OCI-LY1 (cell line): ENCODE measurements around the gene ICAM4.

ENCODE experiments used
- H2AFZ ChIP-seq: fragments of 200-600 bp; sonication (generic), shearing (Covaris generic); 2 replicates; pipeline ENCODE4 v1.6.0; 2014; ENCODE audit warnings: antibody characterized with exemption, mild to moderate bottlenecking, low read length
- H3F3A ChIP-seq: fragments of 200-600 bp; sonication (generic), shearing (Covaris generic); 2 replicates; pipeline ENCODE4 v1.6.0; 2014; ENCODE audit warnings: mild to moderate bottlenecking, antibody characterized with exemption, low read length, moderate library complexity; ENCODE audit not compliant: insufficient read depth
- H3K27ac ChIP-seq: fragments of 200-600 bp; sonication (generic); 2 replicates; pipeline ENCODE4 v1.5.1; 2014; ENCODE audit warnings: low read length, mixed run types, mild to moderate bottlenecking, low read depth; ENCODE audit not compliant: poor library complexity, severe bottlenecking
- H3K27me3 ChIP-seq: fragments of 200-600 bp; sonication (generic); 2 replicates; pipeline ENCODE4 v1.6.0; 2014; ENCODE audit warnings: antibody characterized with exemption, mild to moderate bottlenecking, low read length, moderate library complexity; ENCODE audit not compliant: insufficient read depth
- H3K36me3 ChIP-seq: fragments of 200-600 bp; sonication (generic); 2 replicates; pipeline ENCODE4 v1.6.1; 2014; ENCODE audit warnings: mild to moderate bottlenecking, antibody characterized with exemption, low read length, moderate library complexity, mixed read lengths; ENCODE audit not compliant: insufficient read depth
- H3K4me1 ChIP-seq: fragments of 200-600 bp; sonication (generic); 2 replicates; pipeline ENCODE4 v1.5.1; 2014; ENCODE audit warnings: mild to moderate bottlenecking, low read length, moderate library complexity; ENCODE audit not compliant: insufficient read depth, severe bottlenecking
- H3K4me2 ChIP-seq: fragments of 200-600 bp; sonication (generic), shearing (Covaris generic); 2 replicates; pipeline ENCODE4 v1.6.1; 2014; ENCODE audit warnings: low read length
- H3K4me3 ChIP-seq: fragments of 200-600 bp; sonication (generic); 2 replicates; pipeline ENCODE4 v1.5.1; 2014; ENCODE audit warnings: low read length, low read depth, mild to moderate bottlenecking, mixed read lengths; ENCODE audit not compliant: poor library complexity, severe bottlenecking
- H3K79me2 ChIP-seq: fragments of 200-600 bp; shearing (Covaris generic); 2 replicates; pipeline ENCODE4 v1.6.1; 2016; ENCODE audit warnings: mixed run types, low read length, mixed read lengths; ENCODE audit not compliant: insufficient read depth
- H3K9ac ChIP-seq: fragments of 200-600 bp; sonication (generic), shearing (Covaris generic); 2 replicates; pipeline ENCODE4 v1.6.1; 2014; ENCODE audit warnings: mild to moderate bottlenecking, low read length, mixed read lengths
- H3K9me2 ChIP-seq: fragments of 200-600 bp; sonication (generic), shearing (Covaris generic); 2 replicates; pipeline ENCODE4 v1.6.1; 2014; ENCODE audit warnings: low read depth, mild to moderate bottlenecking, low read length, mixed read lengths
- H3K9me3 ChIP-seq: fragments of 200-600 bp; shearing (Covaris generic); 2 replicates; pipeline ENCODE4 v1.6.1; 2014; ENCODE audit warnings: low read length, mixed read lengths
- H4K20me1 ChIP-seq: fragments of 200-600 bp; sonication (generic), shearing (Covaris generic); 2 replicates; pipeline ENCODE4 v1.6.0; 2016; ENCODE audit warnings: mild to moderate bottlenecking, low read length; ENCODE audit not compliant: insufficient read depth
- EZH2 ChIP-seq: fragments of 200-600 bp; sonication (generic), shearing (Covaris generic); IDR thresholded peaks from 2 replicates; pipeline ENCODE4 v1.8.0; 2017; ENCODE audit warnings: borderline replicate concordance, mixed run types, mild to moderate bottlenecking, antibody characterized with exemption, low read length, moderate library complexity, mixed read lengths
- TF ChIP-seq, protein P1 (sequence below): fragments of 200-600 bp; sonication (generic), shearing (Covaris generic); IDR thresholded peaks from 2 replicates; pipeline ENCODE4 v1.5.1; 2017; ENCODE audit warnings: mild to moderate bottlenecking, antibody characterized with exemption, low read length, moderate library complexity, mixed read lengths

The ICAM4 gene

DNA sequence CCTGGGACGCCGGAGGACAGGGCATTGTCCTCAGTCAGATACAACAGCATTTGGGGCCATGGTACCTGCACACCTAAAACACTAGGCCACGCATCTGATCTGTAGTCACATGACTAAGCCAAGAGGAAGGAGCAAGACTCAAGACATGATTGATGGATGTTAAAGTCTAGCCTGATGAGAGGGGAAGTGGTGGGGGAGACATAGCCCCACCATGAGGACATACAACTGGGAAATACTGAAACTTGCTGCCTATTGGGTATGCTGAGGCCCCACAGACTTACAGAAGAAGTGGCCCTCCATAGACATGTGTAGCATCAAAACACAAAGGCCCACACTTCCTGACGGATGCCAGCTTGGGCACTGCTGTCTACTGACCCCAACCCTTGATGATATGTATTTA lies 1.4 kb upstream of the ICAM4 start:
- TF ChIP-seq, protein P1, sequence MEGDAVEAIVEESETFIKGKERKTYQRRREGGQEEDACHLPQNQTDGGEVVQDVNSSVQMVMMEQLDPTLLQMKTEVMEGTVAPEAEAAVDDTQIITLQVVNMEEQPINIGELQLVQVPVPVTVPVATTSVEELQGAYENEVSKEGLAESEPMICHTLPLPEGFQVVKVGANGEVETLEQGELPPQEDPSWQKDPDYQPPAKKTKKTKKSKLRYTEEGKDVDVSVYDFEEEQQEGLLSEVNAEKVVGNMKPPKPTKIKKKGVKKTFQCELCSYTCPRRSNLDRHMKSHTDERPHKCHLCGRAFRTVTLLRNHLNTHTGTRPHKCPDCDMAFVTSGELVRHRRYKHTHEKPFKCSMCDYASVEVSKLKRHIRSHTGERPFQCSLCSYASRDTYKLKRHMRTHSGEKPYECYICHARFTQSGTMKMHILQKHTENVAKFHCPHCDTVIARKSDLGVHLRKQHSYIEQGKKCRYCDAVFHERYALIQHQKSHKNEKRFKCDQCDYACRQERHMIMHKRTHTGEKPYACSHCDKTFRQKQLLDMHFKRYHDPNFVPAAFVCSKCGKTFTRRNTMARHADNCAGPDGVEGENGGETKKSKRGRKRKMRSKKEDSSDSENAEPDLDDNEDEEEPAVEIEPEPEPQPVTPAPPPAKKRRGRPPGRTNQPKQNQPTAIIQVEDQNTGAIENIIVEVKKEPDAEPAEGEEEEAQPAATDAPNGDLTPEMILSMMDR: no peak
- TF ChIP-seq EZH2: no peak
- Histone ChIP-seq H3K4me2 (no peak overlapping the region), H3K9ac (no peak overlapping the region), H3K27me3 (no peaks in the 10 kb centered on the region), H3K4me3 (no peak overlapping the region), H3K36me3 (peaks cover 11% of the 10 kb centered on the region), H2AFZ (no peak overlapping the region), H3F3A (no peaks in the 10 kb centered on the region), H3K79me2 (no peaks in the 10 kb centered on the region), H3K27ac (no peak overlapping the region), H3K9me3 (no peaks in the 10 kb centered on the region), H4K20me1 (no peaks in the 10 kb centered on the region), H3K9me2 (no peaks in the 10 kb centered on the region), H3K4me1 (peaks cover 30% of the 10 kb centered on the region)

DNA sequence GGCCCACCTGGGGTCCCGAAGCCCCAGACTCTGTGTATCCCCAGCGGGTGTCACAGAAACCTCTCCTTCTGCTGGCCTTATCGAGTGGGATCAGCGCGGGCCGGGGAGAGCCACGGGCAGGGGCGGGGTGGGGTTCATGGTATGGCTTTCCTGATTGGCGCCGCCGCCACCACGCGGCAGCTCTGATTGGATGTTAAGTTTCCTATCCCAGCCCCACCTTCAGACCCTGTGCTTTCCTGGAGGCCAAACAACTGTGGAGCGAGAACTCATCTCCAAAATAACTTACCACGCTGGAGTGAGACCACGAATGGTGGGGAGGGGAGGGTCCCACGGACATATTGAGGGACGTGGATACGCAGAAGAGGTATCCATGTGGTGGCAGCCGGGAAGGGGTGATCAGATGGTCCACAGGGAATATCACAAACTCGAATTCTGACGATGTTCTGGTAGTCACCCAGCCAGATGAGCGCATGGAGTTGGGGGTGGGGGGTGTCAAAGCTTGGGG lies 2.0 kb downstream of the ICAM4 start:
- Histone ChIP-seq H3K9ac (peak overlapping the region; percentile 60; the same call in 1 of the 2 replicates), H3K9me3 (no peaks in the 10 kb centered on the region), H3K4me2 (peak overlapping the region; percentile 93), H3K27ac (no peak overlapping the region), H3K27me3 (no peaks in the 10 kb centered on the region), H2AFZ (no peak overlapping the region), H3K36me3 (peaks cover 11% of the 10 kb centered on the region), H3K9me2 (no peaks in the 10 kb centered on the region), H4K20me1 (no peaks in the 10 kb centered on the region), H3F3A (no peaks in the 10 kb centered on the region), H3K4me1 (peaks cover 49% of the 10 kb centered on the region), H3K4me3 (peak overlapping the region; percentile 62), H3K79me2 (no peaks in the 10 kb centered on the region)
- no peak for TF ChIP-seq EZH2
- TF ChIP-seq, protein P1: no peak

DNA sequence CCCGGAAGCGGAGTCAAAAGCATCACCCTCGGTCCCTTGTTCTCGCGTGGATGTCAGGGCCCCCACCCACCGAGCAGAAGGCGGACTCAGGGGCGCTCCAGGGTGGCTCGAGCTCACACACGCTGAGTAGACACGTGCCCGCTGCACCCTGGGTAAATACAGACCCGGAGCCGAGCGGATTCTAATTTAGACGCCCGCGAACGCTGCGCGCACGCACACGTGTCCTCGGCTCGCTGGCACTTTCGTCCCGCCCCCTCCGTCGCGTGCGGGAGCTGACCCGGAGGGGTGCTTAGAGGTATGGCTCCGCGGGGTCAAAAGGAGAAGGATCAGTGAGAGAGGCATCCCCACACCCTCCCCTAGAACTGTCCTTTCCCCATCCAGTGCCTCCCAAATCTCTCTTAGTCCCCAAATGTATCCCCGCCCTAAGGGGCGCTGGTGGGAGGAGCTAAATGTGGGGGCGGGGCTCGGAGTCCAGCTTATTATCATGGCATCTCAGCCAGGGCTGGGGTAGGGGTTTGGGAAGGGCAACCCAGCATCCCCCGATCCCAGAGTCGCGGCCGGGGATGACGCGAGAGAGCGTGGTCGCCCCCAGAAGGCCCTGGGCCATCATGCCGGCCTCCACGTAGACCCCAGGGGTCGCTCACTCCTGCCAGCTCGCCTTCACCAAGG lies 2.5 kb downstream of the ICAM4 start:
- Histone ChIP-seq H3K4me1 (peaks cover 49% of the 10 kb centered on the region), H2AFZ (no peak overlapping the region), H3K9me2 (no peaks in the 10 kb centered on the region), H3K36me3 (peaks cover 11% of the 10 kb centered on the region), H3K79me2 (no peaks in the 10 kb centered on the region), H3K9me3 (no peaks in the 10 kb centered on the region), H4K20me1 (no peaks in the 10 kb centered on the region), H3F3A (no peaks in the 10 kb centered on the region), H3K27me3 (no peaks in the 10 kb centered on the region), H3K4me2 (peak overlapping the region; percentile 93), H3K4me3 (peak overlapping the region; percentile 62), H3K27ac (no peak overlapping the region), H3K9ac (peak overlapping the region; percentile 60)
- no peak for TF ChIP-seq EZH2
- TF ChIP-seq, protein P1: no peak
